ENCODE data around the gene PTDSS2. TPM values are rescaled to one million over a fixed set of nuclear protein-coding genes. Genes with fewer than 3 reads are reported as not detected.

PTDSS2 gene
- total and polyA plus RNA-seq, 9 of the 15 experiments (the other 6 are each of a cell fraction or from before 2014, with no cell fraction given), result 0.45 to 53.9 (median 17.2) TPM

GRCh38 chr11:472816-473215 lies 22.7 kb downstream of the PTDSS2 start:
- POLR2A ChIA-PET, result no interaction called here
- intact Hi-C loops (cut with micrococcal nuclease), result no loop called here
- CTCF ChIA-PET (ENCODE audit: low intra/inter-chr PET ratio), result no interaction called here
- no peak for TF ChIP-seq TAF1 (IDR thresholded peaks at IDR 0.05; ENCODE audit: control insufficient read depth, extremely low read depth, insufficient read depth, low read length, severe bottlenecking)
- TF ChIP-seq, protein P1, sequence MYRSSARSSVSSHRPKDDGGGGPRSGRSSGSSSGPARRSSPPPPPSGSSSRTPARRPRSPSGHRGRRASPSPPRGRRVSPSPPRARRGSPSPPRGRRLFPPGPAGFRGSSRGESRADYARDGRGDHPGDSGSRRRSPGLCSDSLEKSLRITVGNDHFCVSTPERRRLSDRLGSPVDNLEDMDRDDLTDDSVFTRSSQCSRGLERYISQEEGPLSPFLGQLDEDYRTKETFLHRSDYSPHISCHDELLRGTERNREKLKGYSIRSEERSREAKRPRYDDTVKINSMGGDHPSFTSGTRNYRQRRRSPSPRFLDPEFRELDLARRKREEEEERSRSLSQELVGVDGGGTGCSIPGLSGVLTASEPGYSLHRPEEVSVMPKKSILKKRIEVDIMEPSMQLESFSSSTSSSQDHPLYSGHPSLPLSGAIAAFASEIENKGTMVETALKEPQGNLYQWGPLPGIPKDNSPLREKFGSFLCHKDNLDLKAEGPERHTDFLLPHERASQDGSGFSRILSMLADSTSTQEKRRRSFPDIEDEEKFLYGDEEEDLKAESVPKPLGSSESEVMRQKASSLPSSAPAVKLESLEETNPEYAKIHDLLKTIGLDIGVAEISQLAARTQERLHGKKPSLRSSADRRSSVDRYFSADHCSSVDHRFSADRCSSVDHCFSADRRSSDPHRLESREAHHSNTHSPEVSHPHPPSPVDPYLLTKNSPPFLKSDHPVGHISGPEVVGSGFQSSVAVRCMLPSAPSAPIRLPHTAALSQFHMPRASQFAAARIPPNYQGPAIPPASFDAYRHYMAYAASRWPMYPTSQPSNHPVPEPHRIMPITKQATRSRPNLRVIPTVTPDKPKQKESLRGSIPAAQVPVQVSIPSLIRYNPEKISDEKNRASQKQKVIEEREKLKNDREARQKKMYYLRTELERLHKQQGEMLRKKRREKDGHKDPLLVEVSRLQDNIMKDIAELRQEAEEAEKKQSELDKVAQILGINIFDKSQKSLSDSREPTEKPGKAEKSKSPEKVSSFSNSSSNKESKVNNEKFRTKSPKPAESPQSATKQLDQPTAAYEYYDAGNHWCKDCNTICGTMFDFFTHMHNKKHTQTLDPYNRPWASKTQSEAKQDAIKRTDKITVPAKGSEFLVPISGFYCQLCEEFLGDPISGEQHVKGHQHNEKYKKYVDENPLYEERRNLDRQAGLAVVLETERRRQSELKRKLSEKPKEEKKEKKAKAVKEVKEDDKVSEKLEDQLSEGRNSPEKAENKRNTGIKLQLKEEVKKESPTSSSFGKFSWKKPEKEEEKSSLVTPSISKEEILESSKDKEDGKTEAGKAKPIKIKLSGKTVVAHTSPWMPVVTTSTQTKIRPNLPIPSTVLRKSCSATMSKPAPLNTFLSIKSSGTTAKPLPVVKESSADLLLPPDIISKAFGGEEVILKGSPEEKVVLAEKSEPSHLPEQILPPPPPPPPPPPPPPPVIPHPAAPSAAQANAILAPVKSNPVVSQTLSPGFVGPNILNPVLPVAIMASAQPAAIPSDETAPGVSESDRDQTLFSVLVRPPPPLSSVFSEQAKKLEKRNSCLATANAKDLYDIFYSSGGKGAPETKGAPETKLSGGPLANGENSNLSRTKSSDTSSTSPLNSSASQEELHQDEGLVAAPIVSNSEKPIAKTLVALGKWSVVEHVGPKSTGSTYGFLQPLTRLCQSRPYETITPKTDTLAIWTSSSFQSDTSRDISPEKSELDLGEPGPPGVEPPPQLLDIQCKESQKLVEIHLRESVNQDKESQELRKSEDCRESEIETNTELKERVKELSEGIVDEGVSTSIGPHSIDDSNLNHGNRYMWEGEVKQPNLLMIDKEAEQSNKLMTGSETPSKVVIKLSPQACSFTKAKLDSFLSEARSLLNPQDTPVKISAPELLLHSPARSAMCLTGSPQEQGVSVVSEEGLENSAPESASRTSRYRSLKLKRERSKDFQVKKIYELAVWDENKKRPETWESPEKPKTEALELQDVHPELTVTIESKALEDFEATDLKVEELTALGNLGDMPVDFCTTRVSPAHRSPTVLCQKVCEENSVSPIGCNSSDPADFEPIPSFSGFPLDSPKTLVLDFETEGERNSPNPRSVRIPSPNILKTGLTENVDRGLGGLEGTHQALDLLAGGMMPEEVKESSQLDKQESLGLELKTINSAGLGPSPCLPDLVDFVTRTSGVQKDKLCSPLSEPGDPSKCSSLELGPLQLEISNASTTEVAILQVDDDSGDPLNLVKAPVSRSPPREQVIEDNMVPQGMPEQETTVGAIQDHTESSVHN (IDR thresholded peaks at IDR 0.05; ENCODE audit: borderline replicate concordance in 1 of 2, low read depth in 1 of 2), result no peak
- TF ChIP-seq RBM22 (IDR thresholded peaks at IDR 0.05; ENCODE audit: low read depth, low read length, poor library complexity, severe bottlenecking), result no peak
- TF ChIP-seq ZNF75A (CRISPR knock-in tag; IDR thresholded peaks at IDR 0.05), result no peak
- TF ChIP-seq, protein P2, sequence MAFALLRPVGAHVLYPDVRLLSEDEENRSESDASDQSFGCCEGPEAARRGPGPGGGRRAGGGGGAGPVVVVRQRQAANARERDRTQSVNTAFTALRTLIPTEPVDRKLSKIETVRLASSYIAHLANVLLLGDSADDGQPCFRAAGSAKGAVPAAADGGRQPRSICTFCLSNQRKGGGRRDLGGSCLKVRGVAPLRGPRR (CRISPR knock-in tag; IDR thresholded peaks at IDR 0.05), result no peak
- no peak for TF ChIP-seq ERF (CRISPR knock-in tag; IDR thresholded peaks at IDR 0.05)
- TF ChIP-seq ILF3 (IDR thresholded peaks at IDR 0.05; ENCODE audit: borderline replicate concordance), result no peak
- TF ChIP-seq ZNF518B (CRISPR knock-in tag; IDR thresholded peaks at IDR 0.05), result no peak

More at GRCh38 chr11:472816-473215, 22.7 kb downstream of the PTDSS2 start:
- Histone ChIP-seq H3K27me3 (ENCODE audit: control insufficient read depth in 2 of 2, insufficient read depth in 2 of 2, low read length in 2 of 2) (no peaks in the 10 kb centered on the region), H3K36me3 (ENCODE audit: control insufficient read depth, insufficient read depth, low read length) (peaks cover 27% of the 10 kb centered on the region), H3K79me2 (ENCODE audit: control insufficient read depth, insufficient read depth, low read length) (peaks cover 61% of the 10 kb centered on the region), H3K27ac (ENCODE audit: extremely low read depth, low read depth, low read length) (no peak overlapping the region), H4K20me1 (replicated peaks; ENCODE audit: control insufficient read depth, insufficient read depth, low read length) (no peaks in the 10 kb centered on the region), H3K4me3 (no peak overlapping the region), H3K9me3 (replicated peaks; ENCODE audit: control insufficient read depth, insufficient read depth, low read depth, low read length) (no peaks in the 10 kb centered on the region), H3K9me1 (ENCODE audit: control insufficient read depth, insufficient read depth, low read length) (no peaks in the 10 kb centered on the region), H2AFZ (ENCODE audit: low read depth, low read length) (no peak overlapping the region), H3K4me2 (ENCODE audit: insufficient read depth, low read length) (no peak overlapping the region), H3K9ac (ENCODE audit: insufficient read depth in 1 of 2, low read depth in 2 of 2, low read length in 2 of 2) (0 out of 4 replicates have a peak overlapping the region, but pooled peaks of 1 of the 2 experiments have one; percentile 40), H3K4me1 (replicated peaks in 1 of 2; ENCODE audit: control insufficient read depth in 2 of 2, insufficient read depth in 2 of 2, low read length in 2 of 2) (peaks cover 0 to 52% of the 10 kb centered on the region in 2 experiments; a peak in 3 of 5 replicates)
- FAIRE-seq (no peak), ATAC-seq (no peak), DNase-seq (ENCODE audit: extremely low read depth in 1 of 4, low spot score in 3 of 4) (no peak)
- WGBS (ENCODE audit: insufficient coverage, low coverage, missing lambda C conversion rate), result 96% methylated on average over 18 of the region's 28 CpGs
- BruUV-seq (replicated peaks), result no TSS peak
- in situ Hi-C loops (cut with MboI), result no loop called here
